ENCODE data around the gene SERINC5. TPM values are rescaled to one million over a fixed set of nuclear protein-coding genes. Genes with fewer than 3 reads are reported as not detected.

The SERINC5 gene
- total and polyA plus RNA-seq, 2 donors (not counting 3 experiments of a cell fraction or from before 2014, with no cell fraction given), result 3.2 to 10.1 TPM

DNA sequence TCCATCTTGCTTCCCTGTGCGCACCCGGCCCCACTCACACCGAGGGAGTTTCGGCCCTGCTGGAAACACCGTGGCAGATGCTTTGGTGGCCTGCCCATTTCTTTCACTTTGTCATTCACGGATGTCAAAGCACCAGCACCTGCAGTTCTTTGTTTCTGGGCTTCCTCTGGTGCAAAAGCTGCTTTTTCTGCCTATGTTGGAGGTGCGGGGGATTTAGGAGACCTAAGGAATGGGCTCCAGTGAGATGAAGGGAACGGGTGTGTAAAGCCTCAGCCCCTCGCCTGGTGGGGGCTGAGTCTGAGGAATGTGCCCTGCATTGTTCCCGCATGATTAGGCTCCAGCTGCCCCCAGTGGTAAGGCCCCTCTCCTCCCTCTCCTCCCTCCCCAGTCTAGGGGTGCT lies 158.4 kb downstream of the SERINC5 start:
- no peak overlapping the region for H2AFZ ChIP-seq (ENCODE audit: low read depth, low read length)
- no peaks in the 10 kb centered on the region for H3K27me3 ChIP-seq (ENCODE audit: control insufficient read depth in 2 of 2, insufficient read depth in 2 of 2, low read length in 2 of 2)
- no peak overlapping the region for H3K27ac ChIP-seq (ENCODE audit: insufficient read depth, low read depth, low read length)
- CTCF ChIA-PET, result interaction anchor here (0.7 to 9.0 kb wide), 3 partner anchors 13 to 210 kb away, joined by 3 to 51 read pairs (median 13); no protein-coding TSS in a partner anchor
- no peaks in the 10 kb centered on the region for H3K9me1 ChIP-seq (replicated peaks; ENCODE audit: control insufficient read depth, extremely low read depth, insufficient read depth, low read length)
- no peak overlapping the region for H3K4me3 ChIP-seq (replicated peaks in 1 of 3; ENCODE audit: insufficient read depth in 1 of 3, low read depth in 1 of 3, low read length in 3 of 3)
- POLR2A ChIA-PET, result no interaction called here
- no peaks in the 10 kb centered on the region for H3K79me2 ChIP-seq (ENCODE audit: control insufficient read depth, insufficient read depth, low read length)
- dilution Hi-C loops (cut with MboI; ENCODE audit: extremely low pct_ligation_motif_present, low sequenced_read_pairs), result no loop called here
- intact Hi-C loops (cut with micrococcal nuclease), result loop anchor here (10.0 kb wide), 2 partner anchors 307 to 1097 kb away; partner anchors contain the start of gene ZFYVE16
- BruUV-seq (replicated peaks), result no TSS peak
- no peak for FAIRE-seq
- no peak for DNase-seq (ENCODE audit: low read depth, low spot score)
- no peak overlapping the region for H3K4me2 ChIP-seq (ENCODE audit: insufficient read depth, low read length)
- no peaks in the 10 kb centered on the region for H3K36me3 ChIP-seq (ENCODE audit: control insufficient read depth in 2 of 2, extremely low read depth in 1 of 2, insufficient read depth in 2 of 2, low read length in 2 of 2)
- H3K9me3 ChIP-seq (replicated peaks; ENCODE audit: control insufficient read depth, insufficient read depth, low read length), result no peaks in the 10 kb centered on the region
- no peaks in the 10 kb centered on the region for H3K4me1 ChIP-seq (ENCODE audit: control insufficient read depth, extremely low read depth, insufficient read depth, low read length)
- no peak overlapping the region for H3K9ac ChIP-seq (replicated peaks; ENCODE audit: extremely low read depth, insufficient read depth, low read length)
- no peaks in the 10 kb centered on the region for H4K20me1 ChIP-seq (replicated peaks; ENCODE audit: control insufficient read depth, extremely low read depth, insufficient read depth, low read length)
- no peak for TF ChIP-seq JUN (IDR thresholded peaks at IDR 0.05; ENCODE audit: borderline replicate concordance, insufficient read depth, insufficient read length, low read depth)
- TF ChIP-seq MYC (IDR thresholded peaks at IDR 0.05; ENCODE audit: low read depth, low read length), result no peak
- TF ChIP-seq, protein P1, sequence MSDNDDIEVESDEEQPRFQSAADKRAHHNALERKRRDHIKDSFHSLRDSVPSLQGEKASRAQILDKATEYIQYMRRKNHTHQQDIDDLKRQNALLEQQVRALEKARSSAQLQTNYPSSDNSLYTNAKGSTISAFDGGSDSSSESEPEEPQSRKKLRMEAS (IDR thresholded peaks at IDR 0.05; ENCODE audit: insufficient read depth, insufficient read length), result no peak
- no peak for TF ChIP-seq EZH2 (IDR thresholded peaks at IDR 0.05; ENCODE audit: borderline replicate concordance, low read depth, low read length, severe bottlenecking)
- TF ChIP-seq GATA2 (IDR thresholded peaks at IDR 0.05; ENCODE audit: insufficient read depth, insufficient read length, low read depth, low read length), result no peak

DNA sequence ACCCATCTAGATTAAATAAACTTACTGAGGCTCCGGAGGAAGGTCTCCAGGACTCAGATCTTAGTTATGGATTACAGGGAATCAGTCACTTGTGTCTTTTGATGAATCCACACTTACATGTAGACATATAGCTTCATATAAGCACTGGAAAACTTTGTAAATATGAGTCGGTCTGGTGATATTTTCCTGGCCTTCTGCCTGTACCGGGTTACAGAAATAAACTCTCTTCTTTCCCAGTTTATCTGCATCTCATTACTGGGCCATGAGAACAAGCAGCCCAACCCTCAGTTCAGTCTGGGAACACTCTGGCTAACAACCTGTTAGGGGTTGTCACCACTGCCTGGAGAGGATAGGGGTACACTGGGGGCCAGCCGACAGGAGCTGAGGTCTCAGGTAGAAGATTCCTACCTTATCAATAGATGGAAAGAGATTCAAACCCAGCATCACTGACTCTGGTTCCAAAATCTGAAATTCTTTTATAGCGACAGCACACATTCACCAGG lies 161.6 kb downstream of the SERINC5 start:
- intact Hi-C loops (cut with micrococcal nuclease) (loop anchor here (5.0 to 10.0 kb wide), 4 partner anchors 163 to 1101 kb away; partner anchors contain the start of genes SERINC5 and ZFYVE16), dilution Hi-C loops (cut with MboI; ENCODE audit: extremely low pct_ligation_motif_present, low sequenced_read_pairs) (no loop called here)
- H4K20me1 ChIP-seq (replicated peaks; ENCODE audit: control insufficient read depth, extremely low read depth, insufficient read depth, low read length), result no peaks in the 10 kb centered on the region
- no peak for DNase-seq (ENCODE audit: low read depth, low spot score)
- no peaks in the 10 kb centered on the region for H3K36me3 ChIP-seq (ENCODE audit: control insufficient read depth in 2 of 2, extremely low read depth in 1 of 2, insufficient read depth in 2 of 2, low read length in 2 of 2)
- no peak overlapping the region for H3K4me2 ChIP-seq (ENCODE audit: insufficient read depth, low read length)
- no peak for TF ChIP-seq FOS (IDR thresholded peaks at IDR 0.05; ENCODE audit: borderline replicate concordance, insufficient read depth, low read length)
- no peak for TF ChIP-seq EZH2 (IDR thresholded peaks at IDR 0.05; ENCODE audit: borderline replicate concordance, low read depth, low read length, severe bottlenecking)
- no peak for TF ChIP-seq JUN (IDR thresholded peaks at IDR 0.05; ENCODE audit: borderline replicate concordance, insufficient read depth, insufficient read length, low read depth)
- no peak for TF ChIP-seq POLR2A (IDR thresholded peaks at IDR 0.05; ENCODE audit: low read depth, low read length)
- TF ChIP-seq, protein P1 (IDR thresholded peaks at IDR 0.05; ENCODE audit: insufficient read depth, insufficient read length), result no peak
- no TSS peak for BruUV-seq (replicated peaks)
- no peaks in the 10 kb centered on the region for H3K79me2 ChIP-seq (ENCODE audit: control insufficient read depth, insufficient read depth, low read length)
- H3K4me1 ChIP-seq (ENCODE audit: control insufficient read depth, extremely low read depth, insufficient read depth, low read length), result no peaks in the 10 kb centered on the region
- POLR2A ChIA-PET, result interaction anchor here (0.7 kb wide), 1 partner anchor 209 kb away, joined by 3 read pairs; no protein-coding TSS in a partner anchor
- no peaks in the 10 kb centered on the region for H3K9me3 ChIP-seq (replicated peaks; ENCODE audit: control insufficient read depth, insufficient read depth, low read length)
- H3K9ac ChIP-seq (replicated peaks; ENCODE audit: extremely low read depth, insufficient read depth, low read length), result no peak overlapping the region
- no peak overlapping the region for H2AFZ ChIP-seq (ENCODE audit: low read depth, low read length)
- H3K27ac ChIP-seq (ENCODE audit: insufficient read depth, low read depth, low read length), result no peak overlapping the region
- FAIRE-seq, result no peak
- CTCF ChIA-PET, result interaction anchor here (9.0 to 10.2 kb wide), 2 partner anchors 10 to 212 kb away, joined by 51 to 460 read pairs; no protein-coding TSS in a partner anchor
- H3K27me3 ChIP-seq (ENCODE audit: control insufficient read depth in 2 of 2, insufficient read depth in 2 of 2, low read length in 2 of 2), result no peaks in the 10 kb centered on the region
- no peak overlapping the region for H3K4me3 ChIP-seq (replicated peaks in 1 of 3; ENCODE audit: insufficient read depth in 1 of 3, low read depth in 1 of 3, low read length in 3 of 3)
- H3K9me1 ChIP-seq (replicated peaks; ENCODE audit: control insufficient read depth, extremely low read depth, insufficient read depth, low read length), result no peaks in the 10 kb centered on the region

Measured in endothelial cell of umbilical vein (primary cell).